ENCODE measurements around the gene EPC1. TPM values are rescaled to one million over a fixed set of nuclear protein-coding genes. Genes with fewer than 3 reads are reported as not detected.

Gene EPC1
- total and polyA plus RNA-seq, 11 donors = 10.9 to 26.3 (median 16.2) TPM

- ATAC-seq (no peak), DNase-seq (no peak)
- H3K36me3 ChIP-seq = no peaks in the 10 kb centered on the region
- intact Hi-C loops (cut with DNase I) = no loop called here
- no peaks in the 10 kb centered on the region for H3K27me3 ChIP-seq
- no peak for TF ChIP-seq CTCF (IDR thresholded peaks at IDR 0.05)
- peaks cover 0 to 3% (median 0%) of the 10 kb centered on the region in 12 donors for H3K9me3 ChIP-seq
- no peak overlapping the region for H3K27ac ChIP-seq
- H3K4me1 ChIP-seq = peaks cover 0 to 10% (median 0%) of the 10 kb centered on the region in 12 donors
- no peak overlapping the region for H3K4me3 ChIP-seq
Observed at GRCh38 chr10:32241946-32242345, 105.0 kb downstream of the EPC1 start.

GRCh38 chr10:32240471-32240870, 106.5 kb downstream of the EPC1 start:
- ATAC-seq = no peak
- DNase-seq = no peak
- 67 to 87% (median 78%) methylated on average over 1 of the region's 1 CpG for WGBS, 4 donors
- Histone ChIP-seq H3K36me3 (no peaks in the 10 kb centered on the region), H3K4me1 (peaks cover 0 to 10% (median 0%) of the 10 kb centered on the region in 12 donors), H3K27me3 (no peaks in the 10 kb centered on the region), H3K27ac (no peak overlapping the region), H3K4me3 (no peak overlapping the region), H3K9me3 (peaks cover 0 to 3% (median 0%) of the 10 kb centered on the region in 12 donors)
- TF ChIP-seq POLR2A (IDR thresholded peaks at IDR 0.05) = no peak
- no peak for TF ChIP-seq CTCF (IDR thresholded peaks at IDR 0.05)
- intact Hi-C loops (cut with DNase I) = no loop called here

DNA sequence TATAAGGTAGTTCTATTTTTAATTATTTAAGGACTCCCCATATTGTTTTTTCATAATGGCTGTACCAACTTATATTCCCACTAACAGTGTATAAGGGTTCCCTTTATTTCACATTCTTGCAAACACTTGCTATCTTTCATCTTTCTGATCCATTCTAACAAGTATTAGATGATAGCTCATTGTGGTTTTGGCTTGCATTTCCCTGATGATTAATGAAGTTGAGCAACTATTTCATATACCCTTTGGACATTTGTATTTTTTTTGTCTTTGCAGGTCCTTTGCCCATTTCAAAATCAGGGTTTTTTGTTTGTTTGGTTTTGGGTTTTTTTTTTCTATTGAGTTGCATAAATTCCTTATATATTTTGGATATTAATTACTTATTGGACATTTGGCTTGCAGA, 107.2 kb downstream of the EPC1 start:
- DNase-seq (no peak), ATAC-seq (no peak)
- no peak overlapping the region for H3K27ac ChIP-seq
- H3K36me3 ChIP-seq = no peaks in the 10 kb centered on the region
- intact Hi-C loops (cut with DNase I) = no loop called here
- no peak overlapping the region for H3K4me3 ChIP-seq
- peaks cover 0 to 10% (median 0%) of the 10 kb centered on the region in 12 donors for H3K4me1 ChIP-seq
- H3K27me3 ChIP-seq = no peaks in the 10 kb centered on the region
- peaks cover 0 to 3% (median 0%) of the 10 kb centered on the region in 12 donors for H3K9me3 ChIP-seq
- TF ChIP-seq POLR2A (IDR thresholded peaks at IDR 0.05) = no peak
- TF ChIP-seq CTCF (IDR thresholded peaks at IDR 0.05) = no peak

DNA sequence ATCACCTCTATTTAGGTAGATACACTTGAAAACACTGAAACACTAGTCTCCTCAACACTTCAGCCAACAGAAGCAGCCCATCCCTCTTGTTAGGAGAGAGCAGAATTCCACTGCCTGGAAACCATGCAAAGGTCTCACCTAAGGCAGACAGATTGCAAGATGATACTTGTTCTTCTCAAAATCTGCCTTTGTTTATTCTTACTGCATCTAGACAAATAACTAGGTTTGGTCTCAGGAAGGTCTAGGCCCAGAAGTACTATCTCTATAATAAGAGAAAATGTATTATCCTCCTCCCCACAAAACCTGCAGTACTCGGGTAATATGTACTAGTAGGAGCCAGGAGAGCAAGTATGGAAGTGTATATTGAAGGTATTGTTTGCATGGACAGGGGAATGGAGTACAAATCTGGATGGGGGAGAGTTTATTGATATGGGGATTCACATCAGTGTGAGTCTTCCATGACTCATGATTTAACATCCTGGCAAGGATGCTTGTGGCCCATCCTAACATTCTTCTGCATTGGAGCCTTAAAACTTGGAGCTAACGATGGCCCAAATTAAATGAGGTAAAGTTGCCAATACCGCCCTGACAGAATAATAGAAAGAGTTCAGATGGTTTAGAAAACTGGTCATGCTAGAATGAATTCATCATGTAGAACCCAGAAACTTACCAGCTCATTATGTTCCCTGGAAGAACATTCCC, 109.2 kb downstream of the EPC1 start:
- no peaks in the 10 kb centered on the region for H3K27me3 ChIP-seq
- intact Hi-C loops (cut with DNase I) = no loop called here
- no peak overlapping the region for H3K4me3 ChIP-seq
- no peak overlapping the region for H3K27ac ChIP-seq
- ATAC-seq = no peak
- H3K36me3 ChIP-seq = no peaks in the 10 kb centered on the region
- no peak for DNase-seq
- H3K4me1 ChIP-seq = peaks cover 0 to 10% (median 0%) of the 10 kb centered on the region in 12 donors
- peaks cover 0 to 3% (median 0%) of the 10 kb centered on the region in 12 donors for H3K9me3 ChIP-seq
- 90 to 94% (median 92%) methylated on average over 3 of the region's 3 CpGs for WGBS, 4 donors
- TF ChIP-seq POLR2A (IDR thresholded peaks at IDR 0.05) (no peak), CTCF (IDR thresholded peaks at IDR 0.05) (no peak)
